HG03039 (cell line): ENCODE measurements around the gene WARS2.
"Not testable (repeated sequence)": the region's sequence is repeated elsewhere in the genome, so short reads cannot be mapped to it uniquely, and the experiment has no call there.

Source experiments
- ATAC-seq: cut with Tn5 transposase; IDR thresholded peaks from one replicate; pipeline ENCODE4 v1.9.1; 2021; ENCODE audit warnings: mild to moderate bottlenecking, moderate library complexity; ENCODE audit not compliant: unreplicated experiment

Gene WARS2

GRCh38 chr1:119140177-119141019 lies at the start of gene WARS2:
Gene WARS2 (minus strand): TSS chr1:119140653. CDS start chr1:119140644, 9 bp downstream.
- peak; percentile 96 for ATAC-seq

- ATAC-seq, result no peak
Measured at GRCh38 chr1:119188926-119189325, 48.5 kb upstream of the WARS2 start.

GRCh38 chr1:119187416-119187815 lies 47.0 kb upstream of the WARS2 start:
- no peak for ATAC-seq

- no peak for ATAC-seq
Measured at GRCh38 chr1:119186471-119186870, 46.0 kb upstream of the WARS2 start.

GRCh38 chr1:119184972-119185371 lies 44.5 kb upstream of the WARS2 start:
- no peak for ATAC-seq

- ATAC-seq, result no peak
Measured at GRCh38 chr1:119181218-119181617, 40.8 kb upstream of the WARS2 start.

GRCh38 chr1:119179051-119179450 lies 38.6 kb upstream of the WARS2 start:
- no peak for ATAC-seq

- ATAC-seq, result not testable (repeated sequence)
Measured at GRCh38 chr1:119172927-119173326, 32.5 kb upstream of the WARS2 start.

- ATAC-seq, result not testable (repeated sequence)
Measured at GRCh38 chr1:119171381-119172010, 31.0 kb upstream of the WARS2 start.

- no peak for ATAC-seq
Measured at GRCh38 chr1:119163396-119163795, 22.9 kb upstream of the WARS2 start.

GRCh38 chr1:119160866-119161265 lies 20.4 kb upstream of the WARS2 start:
- no peak for ATAC-seq

GRCh38 chr1:119160409-119160808 lies 20.0 kb upstream of the WARS2 start:
- ATAC-seq, result no peak

GRCh38 chr1:119159966-119160365 lies 19.5 kb upstream of the WARS2 start:
- ATAC-seq, result no peak

GRCh38 chr1:119159111-119159510 lies 18.7 kb upstream of the WARS2 start:
- no peak for ATAC-seq

GRCh38 chr1:119156761-119157160 lies 16.3 kb upstream of the WARS2 start:
- ATAC-seq, result not testable (repeated sequence)

GRCh38 chr1:119155069-119155468 lies 14.6 kb upstream of the WARS2 start:
- ATAC-seq, result not testable (repeated sequence)

- no peak for ATAC-seq
Measured at GRCh38 chr1:119150150-119150549, 9.7 kb upstream of the WARS2 start.

- ATAC-seq, result no peak
Measured at GRCh38 chr1:119147661-119148090, 7.2 kb upstream of the WARS2 start.

GRCh38 chr1:119146466-119146865 lies 6.0 kb upstream of the WARS2 start:
- no peak for ATAC-seq

- ATAC-seq, result no peak
Measured at GRCh38 chr1:119144813-119145212, 4.4 kb upstream of the WARS2 start.

GRCh38 chr1:119143706-119144105 lies 3.3 kb upstream of the WARS2 start:
- no peak for ATAC-seq

- no peak for ATAC-seq
Measured at GRCh38 chr1:119141660-119142059, 1.2 kb upstream of the WARS2 start.
